GM19238 (cell line): ENCODE measurements around the gene POLR3GL.

Experiments
- DNase-seq: peaks from one replicate; pipeline ENCODE4 v3.0.0; 2011; ENCODE audit warnings: low spot score; ENCODE audit not compliant: insufficient read length

Gene POLR3GL

DNA sequence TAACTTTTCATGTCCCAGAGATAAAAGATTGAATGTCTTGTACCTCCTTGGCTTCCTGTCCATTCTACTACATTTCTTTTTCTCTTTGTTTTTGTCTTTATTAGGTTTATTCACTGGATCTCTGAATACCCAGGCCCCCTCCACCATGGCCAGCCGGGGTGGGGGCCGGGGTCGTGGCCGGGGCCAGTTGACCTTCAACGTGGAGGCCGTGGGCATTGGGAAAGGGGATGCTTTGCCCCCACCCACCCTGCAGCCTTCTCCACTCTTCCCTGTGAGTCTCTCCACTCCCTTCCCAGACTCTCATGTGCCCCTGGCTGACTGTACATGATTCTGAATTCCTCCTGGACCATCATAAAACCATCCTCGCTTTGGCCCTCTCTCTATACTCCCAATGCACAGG lies 10.2 kb downstream of the POLR3GL start:
- no peak for DNase-seq

DNA sequence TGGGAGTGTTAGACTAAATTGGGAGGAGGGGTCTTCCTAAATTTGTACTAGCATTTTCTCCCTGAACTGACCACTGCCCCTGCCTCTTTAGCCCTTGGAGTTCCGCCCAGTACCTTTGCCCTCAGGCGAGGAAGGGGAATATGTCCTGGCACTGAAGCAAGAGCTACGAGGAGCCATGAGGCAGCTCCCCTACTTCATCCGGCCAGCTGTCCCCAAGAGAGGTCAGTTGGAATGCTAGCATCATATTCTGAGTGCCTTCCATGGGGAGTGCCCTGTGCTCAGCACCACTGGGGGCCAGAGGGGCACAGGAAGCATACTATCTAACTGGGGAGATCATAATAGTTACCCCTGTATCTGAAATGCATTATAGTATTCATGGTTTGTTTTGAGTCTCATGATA lies 10.7 kb downstream of the POLR3GL start:
- no peak for DNase-seq

DNA sequence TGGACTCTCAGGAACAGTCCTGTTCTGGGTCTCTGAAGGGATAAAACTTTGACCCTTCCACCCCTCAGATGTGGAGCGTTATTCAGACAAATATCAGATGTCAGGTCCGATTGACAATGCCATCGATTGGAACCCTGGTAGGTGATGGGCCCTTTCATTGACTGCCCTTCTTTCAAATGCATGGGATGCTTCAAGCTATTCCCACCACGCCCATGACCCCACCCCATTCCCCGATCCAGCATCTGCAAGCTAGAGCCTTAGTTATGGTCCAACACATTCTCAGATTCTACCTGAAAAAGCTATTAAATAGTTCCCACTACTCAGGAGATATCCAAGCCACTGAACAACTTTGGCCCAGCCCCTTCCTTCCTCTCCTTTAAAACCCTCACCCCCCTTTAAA lies 12.5 kb downstream of the POLR3GL start:
- DNase-seq, result no peak

DNA sequence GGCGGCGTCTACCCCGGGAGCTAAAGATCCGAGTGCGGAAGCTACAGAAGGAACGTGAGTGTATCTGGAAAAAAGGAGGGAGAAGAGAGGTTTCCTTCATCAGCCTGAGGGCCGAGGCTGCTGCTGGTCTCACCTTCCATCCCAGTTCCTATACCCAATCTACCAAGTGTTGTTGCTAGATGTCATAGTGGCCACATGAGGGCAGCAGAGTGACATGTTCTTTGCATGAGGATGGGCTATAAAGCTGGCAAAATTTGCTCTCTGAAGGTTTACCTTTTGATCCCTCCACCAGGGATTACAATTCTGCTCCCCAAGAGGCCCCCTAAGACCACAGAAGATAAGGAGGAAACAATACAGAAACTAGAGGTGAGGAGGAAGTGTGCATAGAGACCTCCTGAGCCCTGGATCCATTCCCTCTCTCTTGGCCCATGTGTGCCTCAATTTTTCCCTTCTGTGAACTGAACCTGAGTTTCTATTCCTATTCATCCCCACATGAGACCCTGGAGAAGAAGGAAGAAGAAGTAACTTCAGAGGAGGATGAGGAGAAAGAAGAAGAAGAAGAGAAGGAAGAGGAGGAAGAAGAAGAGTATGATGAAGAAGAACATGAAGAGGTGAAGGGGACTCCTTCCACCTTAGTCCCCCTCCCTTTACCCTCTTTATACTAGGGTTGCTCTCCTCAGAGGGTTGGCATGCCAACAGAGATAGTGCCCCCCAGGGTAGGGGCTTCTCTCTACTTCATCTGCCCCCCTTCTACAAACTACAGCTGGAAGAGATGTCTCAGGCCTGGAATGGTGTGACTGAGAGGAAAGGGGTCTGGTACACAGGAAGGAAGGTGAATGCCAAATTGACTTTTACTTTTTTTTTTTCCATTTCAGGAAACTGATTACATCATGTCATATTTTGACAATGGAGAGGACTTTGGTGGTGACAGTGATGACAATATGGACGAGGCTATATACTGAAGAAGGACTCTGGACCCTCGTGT lies 13.3 kb downstream of the POLR3GL start:
- peak; percentile 54 for DNase-seq

DNA sequence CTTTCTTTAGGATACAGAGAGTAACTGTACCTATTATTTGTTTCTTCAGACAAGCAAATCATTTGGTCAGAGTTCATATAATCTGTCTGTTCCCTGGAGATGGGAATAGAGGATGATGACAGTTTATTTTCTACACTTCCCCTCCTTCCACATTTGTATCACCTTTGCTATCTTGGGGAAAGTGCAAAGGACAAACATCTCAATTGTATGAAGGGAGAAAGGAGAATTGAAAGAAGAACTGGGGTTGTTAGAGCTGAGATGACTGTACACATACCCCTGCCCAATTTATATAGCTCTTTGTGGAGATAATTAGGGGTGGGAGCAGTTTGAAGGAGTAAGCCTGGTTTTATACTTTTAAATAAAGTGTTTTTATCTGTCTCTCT lies 14.0 kb downstream of the POLR3GL start:
- DNase-seq, result no peak

DNA sequence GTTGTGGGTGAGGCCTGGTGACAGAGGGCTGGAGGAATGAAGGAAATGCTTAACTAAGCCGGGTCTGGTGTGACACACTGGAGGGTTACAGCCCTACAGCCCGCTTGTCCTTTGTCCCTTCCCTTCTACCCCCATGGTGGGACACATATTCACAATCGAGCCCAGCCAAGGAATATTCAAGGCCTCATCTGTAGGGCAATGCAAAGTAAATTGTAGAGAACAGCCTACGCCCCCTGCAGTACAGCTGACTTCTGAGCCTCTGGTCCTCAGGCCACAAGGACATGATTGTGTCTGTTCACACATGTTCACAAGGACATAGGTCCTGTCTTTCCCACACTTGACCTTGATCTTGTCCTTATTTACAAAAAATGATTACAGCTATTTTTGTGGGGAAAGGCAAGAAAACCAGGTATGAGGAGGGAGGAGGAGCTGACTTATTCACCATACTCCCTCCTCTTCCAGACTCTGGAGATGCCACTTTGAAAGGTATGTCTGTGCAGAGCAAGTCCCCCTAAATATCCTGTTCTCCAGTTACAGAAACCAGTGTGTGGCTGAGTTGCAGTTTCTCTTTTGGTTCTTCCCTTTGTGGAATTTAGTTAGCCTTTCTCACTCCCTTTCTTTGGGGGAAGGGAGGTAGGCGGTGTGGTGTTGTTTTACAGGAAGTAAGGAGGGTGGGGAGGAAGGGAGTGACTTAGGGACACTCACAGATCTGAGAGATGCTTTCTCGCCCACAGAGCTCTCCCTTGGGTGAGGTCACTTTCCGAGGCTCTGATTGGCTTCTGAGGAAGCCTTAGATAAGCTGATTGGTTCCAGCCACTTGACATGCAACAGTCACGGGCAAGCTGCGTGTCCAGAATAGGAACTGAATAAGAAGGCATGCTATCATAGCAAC lies 14.6 kb downstream of the POLR3GL start:
- peak; percentile 77 for DNase-seq

DNA sequence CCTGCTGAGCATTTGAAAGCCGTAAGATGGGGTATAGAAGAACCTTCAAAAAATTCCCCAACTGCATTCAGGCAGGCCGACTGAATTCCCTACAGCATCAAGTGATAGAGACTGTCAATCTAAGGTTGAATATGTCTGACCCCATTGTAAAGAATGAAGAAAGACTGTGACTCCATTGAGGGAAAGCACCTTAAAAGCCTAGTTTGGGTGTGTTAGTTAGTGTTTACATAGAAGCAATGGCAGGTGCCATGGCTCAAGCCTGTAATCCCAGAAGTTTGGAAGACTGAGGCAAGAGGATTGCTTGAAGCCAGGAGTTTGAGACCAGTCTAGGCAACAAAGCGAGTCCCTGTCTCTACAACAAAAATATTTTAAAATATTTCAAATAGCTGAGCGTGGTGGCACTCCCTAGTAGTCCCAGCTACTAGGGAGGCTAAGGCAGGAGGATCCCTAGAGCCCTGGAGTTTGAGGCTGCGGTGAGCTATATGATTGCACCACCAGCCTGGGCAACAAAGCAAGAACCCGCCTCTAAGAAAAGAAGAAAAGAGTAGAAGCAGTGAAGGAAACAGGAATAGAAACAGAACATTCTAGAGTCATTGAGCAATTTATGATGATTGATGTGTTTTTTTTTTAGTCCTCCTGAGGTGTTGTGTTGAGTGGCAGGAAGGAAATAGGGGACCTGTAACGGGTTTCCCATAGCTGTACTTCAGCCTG lies 15.4 kb downstream of the POLR3GL start:
- no peak for DNase-seq

DNA sequence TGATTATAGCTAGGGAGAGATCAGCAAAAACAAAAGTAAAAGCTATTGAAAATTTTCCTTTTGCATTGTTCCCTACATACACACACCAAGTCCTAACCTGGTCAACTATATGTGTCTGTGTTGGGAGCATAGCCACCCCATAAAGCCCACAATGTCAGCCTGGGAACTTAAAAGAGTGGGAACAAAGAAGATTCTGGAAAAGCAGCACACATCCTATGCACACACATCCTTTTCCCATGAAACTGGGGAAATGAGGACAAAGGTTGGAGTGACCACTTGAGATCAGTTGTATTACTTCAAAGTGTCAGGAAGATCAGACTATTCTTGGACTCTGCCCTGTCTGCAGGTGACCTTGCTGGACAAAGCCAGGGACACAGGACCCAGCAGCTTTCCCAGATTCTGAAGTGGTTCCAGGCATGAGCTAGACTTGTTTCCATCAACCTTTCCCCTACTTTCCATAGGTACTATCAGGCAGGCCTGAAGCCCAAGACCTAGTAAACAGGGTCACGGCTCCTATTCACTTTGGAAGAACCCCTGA lies 16.0 kb downstream of the POLR3GL start:
- DNase-seq, result no peak

DNA sequence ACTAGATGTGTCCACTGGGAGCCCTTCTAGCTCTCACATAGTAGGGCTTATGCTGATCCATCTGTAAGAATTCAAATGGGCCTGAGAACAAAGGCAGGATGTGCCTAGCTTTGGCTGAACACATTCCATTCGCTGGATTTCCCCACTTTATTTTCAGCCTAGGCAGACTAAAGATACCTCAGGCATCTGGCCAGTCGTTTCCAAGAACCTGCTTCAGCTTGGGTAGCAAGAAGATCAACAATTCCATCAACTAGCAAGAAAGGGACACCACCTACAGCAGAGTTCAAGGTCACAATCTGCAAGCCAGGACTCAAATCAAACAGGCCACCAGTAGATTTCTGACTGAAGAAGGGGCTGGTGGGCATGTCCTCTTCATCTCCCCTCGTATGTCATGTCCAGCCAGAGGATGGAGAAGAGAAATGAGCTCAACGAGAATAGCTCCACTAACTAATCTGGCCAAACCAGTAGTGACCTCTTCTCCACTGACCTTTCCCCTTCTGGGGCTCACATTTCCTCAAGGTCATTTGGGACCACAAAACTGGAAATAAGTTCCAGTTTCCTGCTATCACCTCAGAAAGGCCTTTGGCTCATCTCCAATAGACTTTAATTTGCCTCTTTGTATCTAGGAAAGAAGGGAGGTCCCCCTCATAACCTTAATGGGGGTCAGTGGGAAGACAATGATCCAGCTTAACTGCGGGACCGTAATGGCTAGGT lies 17.7 kb downstream of the POLR3GL start:
- no peak for DNase-seq

DNA sequence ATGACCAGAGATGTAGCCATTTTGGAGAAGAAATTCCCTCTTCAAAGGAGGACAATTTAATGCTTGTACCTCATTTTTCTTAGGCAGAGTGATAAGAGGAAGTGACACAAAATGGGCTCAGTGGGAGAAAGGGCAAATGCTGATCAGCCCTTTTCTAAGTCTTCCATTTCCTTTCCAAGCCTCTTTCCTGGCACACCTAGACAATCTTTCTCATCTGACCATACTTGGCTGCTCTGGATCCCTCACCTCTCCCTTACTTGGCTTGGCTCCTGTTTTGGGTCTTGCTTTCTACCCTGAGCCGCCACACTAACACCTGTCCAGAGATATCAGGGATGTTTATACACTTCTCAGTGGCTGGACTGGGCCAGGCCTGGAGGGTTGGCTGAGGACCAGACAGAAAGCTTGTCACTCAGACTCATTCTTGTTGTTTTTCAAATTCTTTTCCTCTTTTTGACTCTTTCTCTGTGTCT lies 18.8 kb downstream of the POLR3GL start:
- no peak for DNase-seq

DNA sequence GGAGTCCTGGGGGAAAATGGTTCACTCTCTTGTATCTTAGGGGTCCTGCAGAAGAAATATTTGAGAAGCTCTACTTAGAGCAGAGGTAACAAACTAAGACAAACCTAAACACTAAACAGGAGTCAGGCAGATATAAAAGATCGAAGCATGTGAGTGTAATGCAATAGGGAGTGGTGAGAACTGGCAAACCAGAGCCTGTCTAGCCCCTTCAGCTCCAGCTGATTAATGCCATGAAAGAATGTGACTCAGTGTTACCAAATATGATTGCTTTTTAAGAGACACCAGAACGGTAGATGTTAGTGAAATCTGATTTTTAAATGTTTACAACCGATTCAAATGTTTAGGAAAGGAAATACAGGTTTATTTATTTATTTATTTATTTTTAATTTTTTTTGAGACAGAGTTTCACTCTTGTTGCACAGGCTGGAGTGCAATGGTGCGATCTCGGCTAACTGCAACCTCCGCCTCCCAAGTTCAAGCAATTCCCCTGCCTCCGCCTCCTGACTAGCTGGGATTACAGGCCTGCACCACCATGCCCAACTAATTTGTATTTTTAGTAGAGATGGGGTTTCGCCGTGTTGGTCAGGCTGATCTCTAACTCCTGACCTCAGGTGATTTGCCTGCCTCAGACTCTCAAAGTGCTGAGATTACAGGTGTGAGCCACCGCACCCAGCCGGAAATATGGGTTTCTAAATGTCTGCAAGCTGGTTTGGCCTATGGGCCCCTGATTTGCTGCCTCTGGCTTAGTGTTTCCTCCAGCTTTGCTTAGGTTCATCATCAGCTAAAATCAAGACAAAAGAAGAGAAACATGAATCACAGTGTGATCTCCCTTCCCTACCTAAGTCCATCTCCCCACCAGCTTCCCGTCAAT lies 19.7 kb downstream of the POLR3GL start:
- DNase-seq, result no peak

DNA sequence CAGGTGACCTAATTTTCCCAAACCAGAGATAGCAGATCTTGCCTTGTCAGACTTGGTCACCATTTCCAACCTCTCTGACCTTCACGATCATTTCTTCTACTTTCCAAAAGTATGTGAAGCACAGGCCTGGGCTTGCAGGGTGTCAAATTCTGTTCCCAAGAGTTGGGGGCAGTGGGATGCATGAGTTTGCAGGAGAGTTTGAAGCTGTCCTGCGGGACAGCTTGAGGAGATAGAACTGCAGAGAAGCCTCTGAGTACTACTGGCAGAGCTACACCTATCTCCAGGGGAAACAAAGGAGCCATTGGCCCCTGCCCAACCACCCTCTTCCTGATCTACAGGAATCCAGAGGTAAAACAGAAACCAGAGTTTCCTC lies 20.6 kb downstream of the POLR3GL start:
- DNase-seq, result no peak

DNA sequence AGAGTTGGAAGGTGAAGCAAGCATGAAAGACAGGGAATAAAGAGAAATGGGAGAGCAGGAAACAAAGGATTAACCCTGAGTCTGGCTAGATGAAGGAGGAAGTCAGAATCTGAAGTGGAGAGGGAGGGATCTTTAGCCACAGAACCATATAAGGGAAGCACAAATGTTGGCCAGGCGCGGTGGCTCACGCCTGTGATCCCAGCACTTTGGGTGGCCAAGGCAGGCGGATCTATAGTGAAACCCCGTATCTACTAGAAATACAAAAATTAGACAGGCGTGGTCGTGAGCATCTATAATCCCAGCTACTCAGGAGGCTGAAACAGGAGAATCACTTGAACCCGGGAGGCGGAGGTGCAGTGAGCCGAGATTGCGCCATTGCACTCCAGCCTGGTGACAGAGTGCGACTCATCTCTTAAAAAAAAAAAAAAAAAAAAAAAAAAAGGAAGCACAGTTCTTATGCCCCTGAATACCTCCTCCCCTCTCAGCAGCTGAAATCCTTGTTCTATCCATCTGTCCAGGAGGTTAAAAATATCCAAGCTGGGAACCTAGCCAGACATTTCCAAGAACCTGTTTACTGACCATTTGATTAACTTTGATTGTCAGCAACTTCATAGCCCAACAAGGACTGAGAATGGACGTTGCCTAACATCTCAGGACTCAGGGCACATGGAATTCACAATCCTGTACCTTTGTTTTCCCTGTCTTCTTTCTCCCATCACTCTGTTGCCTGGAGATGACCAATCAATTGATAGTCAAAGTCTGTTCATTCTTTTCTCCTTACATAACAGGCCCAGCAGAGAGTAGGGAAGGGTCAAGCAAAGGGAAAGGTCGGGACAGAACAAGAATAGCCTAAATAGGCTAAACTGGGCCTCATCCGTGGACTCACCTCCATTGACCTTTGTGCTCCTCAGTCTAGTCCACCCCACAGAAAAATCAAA lies 21.3 kb downstream of the POLR3GL start:
- DNase-seq, result no peak

DNA sequence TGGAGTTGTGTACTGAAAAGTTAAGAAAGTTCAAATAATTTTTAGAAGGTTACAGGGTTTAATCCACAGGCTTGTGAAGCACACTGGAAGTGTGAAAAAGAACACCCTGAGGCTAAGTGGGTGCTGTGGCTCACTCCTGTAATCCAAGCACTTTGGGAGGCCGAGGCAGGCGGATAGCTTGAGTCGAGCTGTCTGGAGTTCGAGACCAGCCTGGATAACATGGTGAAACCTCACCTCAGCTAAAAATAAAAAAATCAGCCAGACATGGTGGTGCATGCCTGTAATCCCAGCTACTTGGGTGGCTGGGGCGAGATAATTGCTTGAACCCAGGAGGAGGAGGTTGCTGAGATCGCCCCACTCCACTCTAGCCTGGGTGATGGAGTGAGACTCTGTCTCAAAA lies 22.1 kb downstream of the POLR3GL start:
- no peak for DNase-seq

DNA sequence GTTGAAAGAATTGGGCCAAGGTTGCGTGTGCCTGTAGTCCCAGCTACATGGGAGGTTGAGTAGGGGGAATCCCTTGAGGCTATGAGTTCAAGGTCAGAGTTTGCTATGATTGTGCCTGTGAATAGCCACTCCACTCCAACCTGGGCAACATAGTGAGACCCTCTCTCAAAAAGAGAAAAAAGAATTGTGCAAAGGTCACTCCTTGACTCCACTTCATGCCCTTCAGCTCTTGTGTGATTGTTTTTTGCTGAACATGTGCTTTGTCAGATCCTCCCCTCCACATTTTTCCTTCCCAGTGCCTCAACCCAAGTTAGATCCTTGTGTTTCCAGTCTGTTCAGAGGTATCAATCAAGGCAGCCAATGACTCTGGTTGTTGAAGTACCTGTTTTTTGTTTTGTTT lies 23.4 kb downstream of the POLR3GL start:
- DNase-seq, result no peak

DNA sequence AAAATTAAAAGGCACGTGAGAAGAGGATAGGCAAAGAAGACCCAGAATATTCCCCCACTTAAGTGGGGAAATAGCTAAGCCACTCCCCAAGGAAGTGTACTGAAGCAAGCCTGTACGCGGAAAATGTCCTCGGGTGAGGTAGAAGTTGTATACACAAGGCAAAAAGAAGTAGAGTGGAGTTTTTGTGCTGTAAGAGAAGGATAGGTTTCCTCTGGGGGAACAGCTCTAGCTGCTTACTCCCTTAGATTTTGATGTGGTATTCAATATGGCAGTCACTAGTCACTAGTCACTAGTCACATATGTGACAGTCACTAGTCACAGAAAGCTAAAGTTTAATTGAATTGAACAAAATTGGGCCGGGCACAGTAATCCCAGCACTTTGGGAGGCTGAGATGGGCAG lies 24.3 kb downstream of the POLR3GL start:
- no peak for DNase-seq

DNA sequence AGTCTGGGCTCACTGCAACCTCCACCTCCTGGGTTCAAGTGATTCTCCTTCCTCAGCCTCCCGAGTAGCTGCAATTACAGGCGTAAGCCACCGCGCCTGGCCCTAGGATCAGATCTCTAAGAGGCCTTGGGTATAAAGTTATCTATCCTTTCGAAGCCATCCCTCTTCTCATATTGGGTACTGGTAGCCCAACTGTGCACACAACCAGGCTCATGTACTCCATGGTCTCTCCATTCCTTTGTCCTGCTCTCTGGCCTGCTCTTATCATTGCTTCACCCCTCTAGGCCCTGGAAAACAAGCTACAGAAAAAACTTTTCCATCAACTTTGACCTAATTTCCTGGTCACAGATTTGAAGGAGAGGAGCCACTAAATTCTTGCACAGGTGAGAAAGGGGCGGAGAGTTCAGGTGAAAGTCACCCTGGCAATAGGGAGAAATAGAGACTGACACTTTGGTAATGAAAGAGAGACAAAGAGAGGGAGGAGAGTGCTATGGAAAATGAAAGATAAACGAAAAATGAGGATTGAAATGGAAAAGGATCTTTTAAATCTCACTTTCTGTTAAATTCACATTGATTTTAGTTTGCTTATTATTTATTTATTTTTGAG lies 25.9 kb downstream of the POLR3GL start:
- DNase-seq, result no peak

DNA sequence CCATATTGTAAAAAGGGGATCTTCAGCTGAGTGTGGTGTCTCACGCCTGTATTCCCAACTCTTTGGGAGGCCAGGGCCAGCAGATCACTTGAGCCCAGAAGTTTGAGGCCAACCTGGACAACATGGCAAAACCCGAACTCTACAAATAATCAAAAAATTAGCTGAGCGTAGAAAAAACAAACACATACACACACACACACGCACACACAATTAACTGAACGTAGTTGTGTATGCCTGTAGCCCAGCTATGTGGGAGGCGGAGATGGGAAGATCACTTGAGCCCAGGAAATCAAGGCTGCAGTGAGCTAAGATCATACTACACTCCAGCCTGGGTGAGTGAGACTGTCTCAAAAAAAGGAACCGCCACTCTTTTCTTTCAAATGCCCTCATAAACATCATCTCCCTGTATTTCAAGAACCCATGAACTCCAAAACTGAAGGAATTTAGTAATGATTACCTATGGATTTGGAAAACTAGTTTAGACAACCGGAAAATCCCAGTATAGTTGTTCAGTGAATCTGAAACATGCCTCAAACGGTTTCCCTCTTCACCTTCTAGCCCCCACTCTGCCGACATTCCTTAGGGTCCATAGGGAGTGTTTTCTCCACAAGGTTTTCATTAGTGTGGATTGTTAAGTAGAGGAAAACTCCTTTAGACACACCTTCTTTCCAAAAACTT lies 27.4 kb downstream of the POLR3GL start:
- DNase-seq, result no peak
